Esophagus muscularis mucosa (tissue), 4 donors: ENCODE measurements around the gene CYFIP2. TPM values are rescaled to one million over a fixed set of nuclear protein-coding genes. Genes with fewer than 3 reads are reported as not detected.
A peak's percentile ranks its signal among the peaks of the same experiment; 100 is the strongest.

Experiments used
- DNase-seq: peaks from one replicate; pipeline ENCODE4 v3.0.0-alpha.2; 2017; ENCODE audit errors: extremely low spot score
- H3K27ac ChIP-seq, 4 donors: fragments of 200-600 bp; sonication (generic); replicated peaks in 1 of 4; 1 replicate in 3 of 4; 2 replicates in 1 of 4; pipeline ENCODE4 v1.5.1; 2016 to 2019; ENCODE audit warnings: mild to moderate bottlenecking in 1 of 4
- H3K27me3 ChIP-seq, 4 donors: fragments of 200-600 bp; sonication (generic); one replicate each; pipeline versions ENCODE4 v1.5.1 to v1.6.0; 2016 to 2019
- H3K36me3 ChIP-seq, 4 donors: fragments of 200-600 bp; sonication (generic); one replicate each; pipeline ENCODE4 v1.5.1; 2016 to 2019
- H3K4me1 ChIP-seq, 4 donors: fragments of 200-600 bp; sonication (generic); one replicate each; pipeline ENCODE4 v1.5.1; 2016 to 2019
- H3K4me3 ChIP-seq, 4 donors: fragments of 200-600 bp; sonication (generic); 1 replicate in 2 of 4; 2 replicates in 2 of 4; pipeline ENCODE4 v1.5.1; 2016 to 2019; ENCODE audit warnings: mild to moderate bottlenecking in 4 of 4, moderate library complexity in 1 of 4
- H3K9me3 ChIP-seq, 4 donors: fragments of 200-600 bp; sonication (generic); 1 replicate in 3 of 4; 2 replicates in 1 of 4; pipeline ENCODE4 v1.5.1; 2016 to 2019
- CTCF ChIP-seq, 3 experiments: fragments of 200-600 bp in 2 of 3; fragments of 450-650 bp in 1 of 3; sonication (generic) in 2 of 3; IDR thresholded peaks; one replicate each; pipeline ENCODE4 v1.5.1; 2017 to 2019; ENCODE audit warnings: antibody characterized with exemption in 3 of 3, mild to moderate bottlenecking in 2 of 3, moderate library complexity in 1 of 3
- EP300 ChIP-seq: sonication (generic); formaldehyde crosslinking; IDR thresholded peaks from one replicate; pipeline ENCODE4 v1.6.1; 2017; ENCODE audit warnings: antibody characterized with exemption
- POLR2A ChIP-seq: fragments of 450-650 bp; IDR thresholded peaks from one replicate; pipeline ENCODE4 v1.6.1; 2017; ENCODE audit warnings: antibody characterized with exemption, moderate library complexity, mild to moderate bottlenecking, low read depth
- POLR2AphosphoS5 ChIP-seq, 2 donors: sonication (generic); formaldehyde crosslinking; IDR thresholded peaks; one replicate each; pipeline ENCODE4 v1.6.1; 2017; ENCODE audit warnings: antibody characterized with exemption in 2 of 2
- WGBS: methylation state at CpG from one replicate; pipeline ENCODE4 v1.1.5; 2018; 5-methylcytosine and 5-hydroxymethylcytosine counted together
- intact Hi-C: fragments of 100-400 bp; cut with DNase I; formaldehyde crosslinking; loops from one replicate; pipeline ENCODE4 v1.15.1; 2023
- total RNA-seq, 4 donors: library from RNA; depleted of rRNA; stranded (reverse); fragments of >200 nt; gene quantifications; one replicate each; pipeline versions ENCODE4 v1.1.0 to v1.2.1, GENCODE V29; 2016

CYFIP2 gene
- 10 to 100 TPM; 12.6 to 24.9 (median 14.6) TPM for total RNA-seq

- DNase-seq, result peak; percentile 91
- peak within 1 kb of the TSS; percentile 65 to 97 (median 83) for H3K4me3 ChIP-seq
- no peaks in the 10 kb centered on the region for H3K9me3 ChIP-seq
- TF ChIP-seq POLR2A (no peak), CTCF (IDR thresholded peaks at IDR 0.05) (no peak), POLR2AphosphoS5 (IDR thresholded peaks at IDR 0.05) (no peak), EP300 (no peak)
- WGBS, result under 1% methylated on average over 9 of the region's 58 CpGs
- H3K36me3 ChIP-seq, result no peaks in the 10 kb centered on the region
- intact Hi-C loops, result loop anchor here (10.0 kb wide), 1 partner anchor 121 kb away; the partner anchor contains the start of gene MED7
- H3K27ac ChIP-seq, result peak within 1 kb of the TSS in 1 of 4 donors; percentile 36
- peaks cover 14 to 21% (median 16%) of the 10 kb centered on the region in 4 donors for H3K4me1 ChIP-seq
- H3K27me3 ChIP-seq, result peaks cover 0 to 6% (median 0%) of the 10 kb centered on the region in 4 donors
Observed at GRCh38 chr5:157265714-157266285, at the start of gene CYFIP2. Gene CYFIP2, plus strand, starts transcription at chr5:157266123. Its CDS starts 19,239 bp downstream, at chr5:157285362.

- Histone ChIP-seq H3K4me3 (no peak overlapping the region), H3K9me3 (no peaks in the 10 kb centered on the region), H3K27me3 (no peaks in the 10 kb centered on the region), H3K36me3 (no peaks in the 10 kb centered on the region), H3K27ac (no peak overlapping the region), H3K4me1 (peaks cover 0 to 7% (median 0%) of the 10 kb centered on the region in 4 donors)
- no peak for DNase-seq
- intact Hi-C loops, result no loop called here
- WGBS, result 83% methylated on average over 6 of the region's 6 CpGs
- TF ChIP-seq CTCF (IDR thresholded peaks at IDR 0.05) (no peak), EP300 (no peak), POLR2AphosphoS5 (IDR thresholded peaks at IDR 0.05) (no peak), POLR2A (no peak)
Observed at GRCh38 chr5:157216391-157217142, 49.4 kb upstream of the CYFIP2 start.

GRCh38 chr5:157217289-157218024, 48.5 kb upstream of the CYFIP2 start:
- Histone ChIP-seq H3K36me3 (no peaks in the 10 kb centered on the region), H3K27ac (no peak overlapping the region), H3K27me3 (no peaks in the 10 kb centered on the region), H3K4me1 (peaks cover 0 to 7% (median 0%) of the 10 kb centered on the region in 4 donors), H3K9me3 (no peaks in the 10 kb centered on the region), H3K4me3 (no peak overlapping the region)
- whole genome bisulfite sequencing, result 65% methylated on average over 5 of the region's 5 CpGs
- intact Hi-C loops, result no loop called here
- DNase-seq, result no peak
- TF ChIP-seq EP300, result no peak
- TF ChIP-seq CTCF (IDR thresholded peaks at IDR 0.05), result no peak
- TF ChIP-seq POLR2AphosphoS5 (IDR thresholded peaks at IDR 0.05), result no peak
- TF ChIP-seq POLR2A, result no peak

GRCh38 chr5:157219491-157220271, 46.2 kb upstream of the CYFIP2 start:
- DNase-seq, result no peak
- 62% methylated on average over 9 of the region's 9 CpGs for WGBS
- no peaks in the 10 kb centered on the region for H3K27me3 ChIP-seq
- no peak overlapping the region for H3K27ac ChIP-seq
- no peaks in the 10 kb centered on the region for H3K9me3 ChIP-seq
- peaks cover 0 to 7% (median 0%) of the 10 kb centered on the region in 4 donors for H3K4me1 ChIP-seq
- no peak for TF ChIP-seq CTCF (IDR thresholded peaks at IDR 0.05)
- TF ChIP-seq POLR2AphosphoS5 (IDR thresholded peaks at IDR 0.05), result no peak
- no peak for TF ChIP-seq POLR2A
- H3K36me3 ChIP-seq, result no peaks in the 10 kb centered on the region
- H3K4me3 ChIP-seq, result no peak overlapping the region
- intact Hi-C loops, result no loop called here
